ENCODE measurements around the gene PACS2.

The PACS2 gene

GRCh38 chr14:105432657-105433056, 118.1 kb downstream of the PACS2 start:
- no peak for DNase-seq (ENCODE audit: extremely low read depth, low read depth)
- no peak overlapping the region for H3K4me3 ChIP-seq (replicated peaks; ENCODE audit: low read depth, low read length)
- TF ChIP-seq CTCF (IDR thresholded peaks at IDR 0.05; ENCODE audit: low read depth, low read length, missing control alignments), result no peak

GRCh38 chr14:105433161-105433605, 118.6 kb downstream of the PACS2 start:
- DNase-seq (ENCODE audit: extremely low read depth, low read depth), result no peak
- H3K4me3 ChIP-seq (replicated peaks; ENCODE audit: low read depth, low read length), result no peak overlapping the region
- TF ChIP-seq CTCF (IDR thresholded peaks at IDR 0.05; ENCODE audit: low read depth, low read length, missing control alignments), result no peak

GRCh38 chr14:105436402-105436801, 121.9 kb downstream of the PACS2 start:
- no peak overlapping the region for H3K4me3 ChIP-seq (replicated peaks; ENCODE audit: low read depth, low read length)
- no peak for DNase-seq (ENCODE audit: extremely low read depth, low read depth)
- no peak for TF ChIP-seq CTCF (IDR thresholded peaks at IDR 0.05; ENCODE audit: low read depth, low read length, missing control alignments)

GRCh38 chr14:105436891-105437722, 122.6 kb downstream of the PACS2 start:
- TF ChIP-seq CTCF (IDR thresholded peaks at IDR 0.05; ENCODE audit: low read depth, low read length, missing control alignments), result no peak
- no peak overlapping the region for H3K4me3 ChIP-seq (replicated peaks; ENCODE audit: low read depth, low read length)
- no peak for DNase-seq (ENCODE audit: extremely low read depth, low read depth)

GRCh38 chr14:105437723-105438500, 123.4 kb downstream of the PACS2 start:
- no peak for DNase-seq (ENCODE audit: extremely low read depth, low read depth)
- H3K4me3 ChIP-seq (replicated peaks; ENCODE audit: low read depth, low read length), result no peak overlapping the region
- TF ChIP-seq CTCF (IDR thresholded peaks at IDR 0.05; ENCODE audit: low read depth, low read length, missing control alignments), result no peak

GRCh38 chr14:105439179-105439578, 124.6 kb downstream of the PACS2 start:
- DNase-seq (ENCODE audit: extremely low read depth, low read depth), result no peak
- no peak overlapping the region for H3K4me3 ChIP-seq (replicated peaks; ENCODE audit: low read depth, low read length)
- no peak for TF ChIP-seq CTCF (IDR thresholded peaks at IDR 0.05; ENCODE audit: low read depth, low read length, missing control alignments)
